WTC11 (cell line): ENCODE data around the gene MMP24.

Experiments used
- CBFB ChIP-seq: sonication (generic); formaldehyde crosslinking; IDR thresholded peaks from 2 replicates; pipeline ENCODE4 v1.8.1; 2022; ENCODE audit warnings: mild to moderate bottlenecking, low read depth, missing genetic modification reagents
- ETV6 ChIP-seq: sonication (generic); formaldehyde crosslinking; IDR thresholded peaks from 2 replicates; pipeline ENCODE4 v1.8.1; 2022; ENCODE audit warnings: mild to moderate bottlenecking, missing genetic modification reagents
- FOXK1 ChIP-seq: sonication (generic); formaldehyde crosslinking; IDR thresholded peaks from 2 replicates; pipeline ENCODE4 v1.8.0; 2022; ENCODE audit warnings: mild to moderate bottlenecking, moderate library complexity, missing genetic modification reagents
- PRRX2 ChIP-seq: fragments of 250-450 bp; sonication (Bioruptor Pico); IDR thresholded peaks from 2 replicates; pipeline ENCODE4 v1.8.0; 2021; ENCODE audit warnings: mild to moderate bottlenecking
- TEAD4 ChIP-seq: sonication (generic); formaldehyde crosslinking; IDR thresholded peaks from 2 replicates; pipeline ENCODE4 v1.8.0; 2022; ENCODE audit warnings: mild to moderate bottlenecking, missing genetic modification reagents
- ZNF416 ChIP-seq: fragments of 250-450 bp; sonication (Bioruptor Pico); IDR thresholded peaks from 2 replicates; pipeline ENCODE4 v1.9.0; 2021; ENCODE audit warnings: mild to moderate bottlenecking, inconsistent platforms
- ZNF423 ChIP-seq: fragments of 250-450 bp; sonication (Bioruptor Pico); IDR thresholded peaks from 2 replicates; pipeline ENCODE4 v2.1.2; 2022; ENCODE audit warnings: mild to moderate bottlenecking, moderate library complexity
- TF ChIP-seq, protein P1 (sequence below): fragments of 200-600 bp; IDR thresholded peaks from 2 replicates; pipeline ENCODE4 v1.8.0; 2022; ENCODE audit warnings: antibody characterized with exemption
- TF ChIP-seq, protein P2 (sequence below): sonication (generic); formaldehyde crosslinking; IDR thresholded peaks from 2 replicates; pipeline ENCODE4 v1.8.1; 2023; ENCODE audit warnings: mild to moderate bottlenecking, missing genetic modification reagents
- TF ChIP-seq, protein P3 (sequence below): sonication (generic); formaldehyde crosslinking; IDR thresholded peaks from 2 replicates; pipeline ENCODE4 v1.8.1; 2022; ENCODE audit warnings: low read depth, mild to moderate bottlenecking, moderate library complexity, missing genetic modification reagents, borderline replicate concordance
- TF ChIP-seq, protein P4 (sequence below): sonication (generic); formaldehyde crosslinking; IDR thresholded peaks from 2 replicates; pipeline ENCODE4 v1.8.1; 2022; ENCODE audit warnings: mild to moderate bottlenecking, moderate library complexity, missing genetic modification reagents
- TF ChIP-seq, protein P5 (sequence below): sonication (generic); formaldehyde crosslinking; conservative IDR thresholded peaks from 2 replicates; pipeline ENCODE4 v1.8.1; 2023; ENCODE audit warnings: mild to moderate bottlenecking, low read depth, missing genetic modification reagents, moderate library complexity

DNA sequence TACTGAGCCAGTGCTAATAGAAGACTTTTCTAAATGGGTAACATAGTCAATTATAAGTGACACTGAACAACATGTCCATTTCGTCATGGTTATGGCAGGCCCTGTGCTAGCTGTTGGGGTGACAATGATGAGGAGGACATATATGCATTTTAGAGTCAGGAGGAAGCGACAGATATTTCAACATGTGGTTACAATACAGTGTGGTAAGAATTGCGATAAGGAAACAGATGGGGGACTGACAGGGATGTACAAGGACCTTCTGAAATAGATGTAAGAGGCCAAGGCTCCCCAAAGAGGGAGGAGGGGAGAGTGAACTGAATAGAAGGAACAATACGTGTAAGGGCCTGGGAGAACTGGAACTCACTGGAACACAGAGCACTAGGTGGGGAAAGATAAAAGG is 11.7 kb downstream of the MMP24 start:
- TF ChIP-seq, protein P1, sequence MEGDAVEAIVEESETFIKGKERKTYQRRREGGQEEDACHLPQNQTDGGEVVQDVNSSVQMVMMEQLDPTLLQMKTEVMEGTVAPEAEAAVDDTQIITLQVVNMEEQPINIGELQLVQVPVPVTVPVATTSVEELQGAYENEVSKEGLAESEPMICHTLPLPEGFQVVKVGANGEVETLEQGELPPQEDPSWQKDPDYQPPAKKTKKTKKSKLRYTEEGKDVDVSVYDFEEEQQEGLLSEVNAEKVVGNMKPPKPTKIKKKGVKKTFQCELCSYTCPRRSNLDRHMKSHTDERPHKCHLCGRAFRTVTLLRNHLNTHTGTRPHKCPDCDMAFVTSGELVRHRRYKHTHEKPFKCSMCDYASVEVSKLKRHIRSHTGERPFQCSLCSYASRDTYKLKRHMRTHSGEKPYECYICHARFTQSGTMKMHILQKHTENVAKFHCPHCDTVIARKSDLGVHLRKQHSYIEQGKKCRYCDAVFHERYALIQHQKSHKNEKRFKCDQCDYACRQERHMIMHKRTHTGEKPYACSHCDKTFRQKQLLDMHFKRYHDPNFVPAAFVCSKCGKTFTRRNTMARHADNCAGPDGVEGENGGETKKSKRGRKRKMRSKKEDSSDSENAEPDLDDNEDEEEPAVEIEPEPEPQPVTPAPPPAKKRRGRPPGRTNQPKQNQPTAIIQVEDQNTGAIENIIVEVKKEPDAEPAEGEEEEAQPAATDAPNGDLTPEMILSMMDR = no peak
- no peak for TF ChIP-seq ETV6
- TF ChIP-seq, protein P2, sequence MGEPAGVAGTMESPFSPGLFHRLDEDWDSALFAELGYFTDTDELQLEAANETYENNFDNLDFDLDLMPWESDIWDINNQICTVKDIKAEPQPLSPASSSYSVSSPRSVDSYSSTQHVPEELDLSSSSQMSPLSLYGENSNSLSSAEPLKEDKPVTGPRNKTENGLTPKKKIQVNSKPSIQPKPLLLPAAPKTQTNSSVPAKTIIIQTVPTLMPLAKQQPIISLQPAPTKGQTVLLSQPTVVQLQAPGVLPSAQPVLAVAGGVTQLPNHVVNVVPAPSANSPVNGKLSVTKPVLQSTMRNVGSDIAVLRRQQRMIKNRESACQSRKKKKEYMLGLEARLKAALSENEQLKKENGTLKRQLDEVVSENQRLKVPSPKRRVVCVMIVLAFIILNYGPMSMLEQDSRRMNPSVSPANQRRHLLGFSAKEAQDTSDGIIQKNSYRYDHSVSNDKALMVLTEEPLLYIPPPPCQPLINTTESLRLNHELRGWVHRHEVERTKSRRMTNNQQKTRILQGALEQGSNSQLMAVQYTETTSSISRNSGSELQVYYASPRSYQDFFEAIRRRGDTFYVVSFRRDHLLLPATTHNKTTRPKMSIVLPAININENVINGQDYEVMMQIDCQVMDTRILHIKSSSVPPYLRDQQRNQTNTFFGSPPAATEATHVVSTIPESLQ (CRISPR knock-in tag) = no peak
- no peak for TF ChIP-seq PRRX2 (CRISPR knock-in tag)
- TF ChIP-seq TEAD4 (CRISPR knock-in tag) = no peak
- TF ChIP-seq, protein P3, sequence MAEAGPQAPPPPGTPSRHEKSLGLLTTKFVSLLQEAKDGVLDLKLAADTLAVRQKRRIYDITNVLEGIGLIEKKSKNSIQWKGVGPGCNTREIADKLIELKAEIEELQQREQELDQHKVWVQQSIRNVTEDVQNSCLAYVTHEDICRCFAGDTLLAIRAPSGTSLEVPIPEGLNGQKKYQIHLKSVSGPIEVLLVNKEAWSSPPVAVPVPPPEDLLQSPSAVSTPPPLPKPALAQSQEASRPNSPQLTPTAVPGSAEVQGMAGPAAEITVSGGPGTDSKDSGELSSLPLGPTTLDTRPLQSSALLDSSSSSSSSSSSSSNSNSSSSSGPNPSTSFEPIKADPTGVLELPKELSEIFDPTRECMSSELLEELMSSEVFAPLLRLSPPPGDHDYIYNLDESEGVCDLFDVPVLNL (CRISPR knock-in tag) = no peak
- TF ChIP-seq, protein P4, sequence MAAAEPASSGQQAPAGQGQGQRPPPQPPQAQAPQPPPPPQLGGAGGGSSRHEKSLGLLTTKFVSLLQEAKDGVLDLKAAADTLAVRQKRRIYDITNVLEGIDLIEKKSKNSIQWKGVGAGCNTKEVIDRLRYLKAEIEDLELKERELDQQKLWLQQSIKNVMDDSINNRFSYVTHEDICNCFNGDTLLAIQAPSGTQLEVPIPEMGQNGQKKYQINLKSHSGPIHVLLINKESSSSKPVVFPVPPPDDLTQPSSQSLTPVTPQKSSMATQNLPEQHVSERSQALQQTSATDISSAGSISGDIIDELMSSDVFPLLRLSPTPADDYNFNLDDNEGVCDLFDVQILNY (CRISPR knock-in tag) = no peak
- TF ChIP-seq, protein P5, sequence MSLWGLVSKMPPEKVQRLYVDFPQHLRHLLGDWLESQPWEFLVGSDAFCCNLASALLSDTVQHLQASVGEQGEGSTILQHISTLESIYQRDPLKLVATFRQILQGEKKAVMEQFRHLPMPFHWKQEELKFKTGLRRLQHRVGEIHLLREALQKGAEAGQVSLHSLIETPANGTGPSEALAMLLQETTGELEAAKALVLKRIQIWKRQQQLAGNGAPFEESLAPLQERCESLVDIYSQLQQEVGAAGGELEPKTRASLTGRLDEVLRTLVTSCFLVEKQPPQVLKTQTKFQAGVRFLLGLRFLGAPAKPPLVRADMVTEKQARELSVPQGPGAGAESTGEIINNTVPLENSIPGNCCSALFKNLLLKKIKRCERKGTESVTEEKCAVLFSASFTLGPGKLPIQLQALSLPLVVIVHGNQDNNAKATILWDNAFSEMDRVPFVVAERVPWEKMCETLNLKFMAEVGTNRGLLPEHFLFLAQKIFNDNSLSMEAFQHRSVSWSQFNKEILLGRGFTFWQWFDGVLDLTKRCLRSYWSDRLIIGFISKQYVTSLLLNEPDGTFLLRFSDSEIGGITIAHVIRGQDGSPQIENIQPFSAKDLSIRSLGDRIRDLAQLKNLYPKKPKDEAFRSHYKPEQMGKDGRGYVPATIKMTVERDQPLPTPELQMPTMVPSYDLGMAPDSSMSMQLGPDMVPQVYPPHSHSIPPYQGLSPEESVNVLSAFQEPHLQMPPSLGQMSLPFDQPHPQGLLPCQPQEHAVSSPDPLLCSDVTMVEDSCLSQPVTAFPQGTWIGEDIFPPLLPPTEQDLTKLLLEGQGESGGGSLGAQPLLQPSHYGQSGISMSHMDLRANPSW = no peak
- no peak for TF ChIP-seq CBFB (CRISPR knock-in tag)
- TF ChIP-seq FOXK1 (CRISPR knock-in tag) = no peak
- TF ChIP-seq ZNF416 (CRISPR knock-in tag) = no peak
- TF ChIP-seq ZNF423 (CRISPR knock-in tag) = no peak
